Measurements from ENCODE around the gene TVP23C.

Gene TVP23C

GRCh38 chr17:15482476-15482875 lies 80.8 kb downstream of the TVP23C start:
- TF ChIP-seq CTCF (IDR thresholded peaks at IDR 0.05; ENCODE audit: low read length), result no peak
- no peak for TF ChIP-seq EZH2 (IDR thresholded peaks at IDR 0.05; ENCODE audit: borderline replicate concordance, low read length)
- Histone ChIP-seq H3K36me3 (ENCODE audit: insufficient read depth, low read length) (no peaks in the 10 kb centered on the region), H3K4me2 (ENCODE audit: low read length) (no peak overlapping the region), H2AFZ (ENCODE audit: low read length) (no peak overlapping the region), H3F3A (ENCODE audit: insufficient read depth, low read length) (no peaks in the 10 kb centered on the region), H3K27me3 (ENCODE audit: insufficient read depth, low read length) (0 out of 2 replicates have a peak, but pooled peaks cover 7% of the 10 kb centered on the region), H3K4me3 (ENCODE audit: low read depth, low read length, poor library complexity, severe bottlenecking) (no peak overlapping the region), H4K20me1 (ENCODE audit: insufficient read depth, low read length) (no peaks in the 10 kb centered on the region), H3K9ac (ENCODE audit: low read length) (no peak overlapping the region), H3K27ac (ENCODE audit: low read depth, low read length, poor library complexity, severe bottlenecking) (no peak overlapping the region), H3K9me3 (ENCODE audit: low read length) (no peaks in the 10 kb centered on the region), H3K9me2 (ENCODE audit: low read depth, low read length) (no peaks in the 10 kb centered on the region), H3K79me2 (ENCODE audit: insufficient read depth, low read length) (no peaks in the 10 kb centered on the region), H3K4me1 (ENCODE audit: insufficient read depth, low read length, severe bottlenecking) (no peaks in the 10 kb centered on the region)

- no peak overlapping the region for H3K4me2 ChIP-seq (ENCODE audit: low read length)
- no peak overlapping the region for H3K27ac ChIP-seq (ENCODE audit: low read depth, low read length, poor library complexity, severe bottlenecking)
- no peaks in the 10 kb centered on the region for H4K20me1 ChIP-seq (ENCODE audit: insufficient read depth, low read length)
- H3K9me3 ChIP-seq (ENCODE audit: low read length), result no peaks in the 10 kb centered on the region
- no peak overlapping the region for H3K4me3 ChIP-seq (ENCODE audit: low read depth, low read length, poor library complexity, severe bottlenecking)
- H2AFZ ChIP-seq (ENCODE audit: low read length), result no peak overlapping the region
- H3F3A ChIP-seq (ENCODE audit: insufficient read depth, low read length), result no peaks in the 10 kb centered on the region
- no peaks in the 10 kb centered on the region for H3K9me2 ChIP-seq (ENCODE audit: low read depth, low read length)
- H3K79me2 ChIP-seq (ENCODE audit: insufficient read depth, low read length), result no peaks in the 10 kb centered on the region
- 0 out of 2 replicates have a peak, but pooled peaks cover 7% of the 10 kb centered on the region for H3K27me3 ChIP-seq (ENCODE audit: insufficient read depth, low read length)
- H3K4me1 ChIP-seq (ENCODE audit: insufficient read depth, low read length, severe bottlenecking), result no peaks in the 10 kb centered on the region
- TF ChIP-seq EZH2 (IDR thresholded peaks at IDR 0.05; ENCODE audit: borderline replicate concordance, low read length) (no peak), CTCF (IDR thresholded peaks at IDR 0.05; ENCODE audit: low read length) (no peak)
- H3K9ac ChIP-seq (ENCODE audit: low read length), result no peak overlapping the region
- no peaks in the 10 kb centered on the region for H3K36me3 ChIP-seq (ENCODE audit: insufficient read depth, low read length)
These were observed 81.8 kb downstream of the TVP23C start for GRCh38 chr17:15481481-15481880.

- H2AFZ ChIP-seq (ENCODE audit: low read length), result no peak overlapping the region
- H3K4me3 ChIP-seq (ENCODE audit: low read depth, low read length, poor library complexity, severe bottlenecking), result no peak overlapping the region
- H3K9me2 ChIP-seq (ENCODE audit: low read depth, low read length), result no peaks in the 10 kb centered on the region
- no peaks in the 10 kb centered on the region for H4K20me1 ChIP-seq (ENCODE audit: insufficient read depth, low read length)
- no peaks in the 10 kb centered on the region for H3F3A ChIP-seq (ENCODE audit: insufficient read depth, low read length)
- no peaks in the 10 kb centered on the region for H3K9me3 ChIP-seq (ENCODE audit: low read length)
- no peak for TF ChIP-seq EZH2 (IDR thresholded peaks at IDR 0.05; ENCODE audit: borderline replicate concordance, low read length)
- no peak for TF ChIP-seq CTCF (IDR thresholded peaks at IDR 0.05; ENCODE audit: low read length)
- no peak overlapping the region for H3K27ac ChIP-seq (ENCODE audit: low read depth, low read length, poor library complexity, severe bottlenecking)
- no peaks in the 10 kb centered on the region for H3K4me1 ChIP-seq (ENCODE audit: insufficient read depth, low read length, severe bottlenecking)
- no peaks in the 10 kb centered on the region for H3K79me2 ChIP-seq (ENCODE audit: insufficient read depth, low read length)
- no peaks in the 10 kb centered on the region for H3K36me3 ChIP-seq (ENCODE audit: insufficient read depth, low read length)
- no peak overlapping the region for H3K9ac ChIP-seq (ENCODE audit: low read length)
- 0 out of 2 replicates have a peak, but pooled peaks cover 7% of the 10 kb centered on the region for H3K27me3 ChIP-seq (ENCODE audit: insufficient read depth, low read length)
- no peak overlapping the region for H3K4me2 ChIP-seq (ENCODE audit: low read length)
These were observed 83.1 kb downstream of the TVP23C start for GRCh38 chr17:15480204-15480603.
